Coronary artery (tissue), 2 donors: Measurements from ENCODE around the gene SPCS1.

ENCODE experiments used
- DNase-seq: peaks from one replicate; pipeline ENCODE4 v3.0.0-alpha.2; 2017; ENCODE audit warnings: low spot score
- H3K27ac ChIP-seq, 2 donors: fragments of 200-600 bp; sonication (generic); one replicate each; pipeline ENCODE4 v1.5.1; 2016 to 2019
- H3K4me3 ChIP-seq: fragments of 200-600 bp; sonication (generic); 2 replicates; pipeline ENCODE4 v1.5.1; 2016; ENCODE audit warnings: mild to moderate bottlenecking, moderate library complexity
- CTCF ChIP-seq: fragments of 200-600 bp; sonication (generic); IDR thresholded peaks from one replicate; pipeline ENCODE4 v1.5.1; 2019; ENCODE audit warnings: antibody characterized with exemption

SPCS1 gene

GRCh38 chr3:52731590-52731989 lies 25.7 kb downstream of the SPCS1 start:
- TF ChIP-seq CTCF, result no peak
- Histone ChIP-seq H3K27ac (no peak overlapping the region), H3K4me3 (no peak overlapping the region)
- DNase-seq, result no peak

DNA sequence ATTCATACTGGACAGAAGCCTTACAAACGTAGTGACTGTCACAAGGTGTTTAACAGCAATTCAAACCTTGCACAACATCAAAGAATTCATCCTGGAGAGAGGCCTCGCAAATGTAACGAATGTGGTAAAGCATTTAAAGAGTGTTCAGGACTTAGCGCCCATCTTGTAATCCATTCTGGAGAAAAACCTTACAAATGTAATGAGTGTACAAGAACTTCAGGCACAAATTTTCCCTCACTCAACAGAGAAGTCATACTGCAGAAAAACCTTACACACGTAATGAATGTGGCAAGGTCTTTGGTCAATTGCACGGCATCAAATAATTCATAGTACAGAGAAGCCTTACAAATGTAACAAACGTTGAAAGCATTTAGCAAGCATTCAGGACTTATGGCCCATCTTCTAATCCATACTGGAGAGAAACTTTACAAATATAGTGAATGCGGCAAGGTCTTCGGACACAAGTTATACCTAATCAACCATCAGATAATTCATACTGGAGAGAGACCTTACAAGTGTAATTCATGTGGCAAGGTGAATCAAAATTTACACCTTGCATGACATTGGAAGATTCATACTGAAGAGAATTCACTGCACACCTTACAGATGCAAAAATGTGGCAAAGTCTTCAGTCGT lies 27.5 kb downstream of the SPCS1 start:
- no peak for TF ChIP-seq CTCF
- no peak overlapping the region for H3K4me3 ChIP-seq
- H3K27ac ChIP-seq, result no peak overlapping the region
- DNase-seq, result no peak

DNA sequence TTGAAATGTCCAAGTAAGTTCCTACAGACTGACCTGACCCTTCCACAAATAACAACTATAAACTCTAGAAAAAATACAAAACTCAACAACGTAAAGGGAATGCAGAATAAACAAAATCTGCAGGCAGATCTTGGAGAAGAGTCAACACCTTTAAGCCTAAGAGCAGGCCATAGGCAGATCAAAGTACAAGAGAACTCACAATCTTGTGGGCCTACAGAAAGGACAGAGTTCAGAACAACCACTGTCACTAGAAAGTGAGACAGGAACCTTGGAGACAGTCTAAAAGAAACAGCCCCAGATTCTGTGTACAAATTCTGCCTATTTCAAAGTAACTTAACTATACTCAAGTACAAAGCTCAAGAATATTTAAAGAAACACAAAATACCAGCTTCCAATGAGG lies 33.8 kb downstream of the SPCS1 start:
- no peak overlapping the region for H3K4me3 ChIP-seq

GRCh38 chr3:52742418-52743041 lies 36.6 kb downstream of the SPCS1 start:
- DNase-seq, result no peak
- TF ChIP-seq CTCF, result peak; percentile 53
- no peak overlapping the region for H3K27ac ChIP-seq
- H3K4me3 ChIP-seq, result no peak overlapping the region

More for the DNA sequence above, 33.8 kb downstream of the SPCS1 start:
- DNase-seq, result no peak
- no peak overlapping the region for H3K27ac ChIP-seq
- no peak for TF ChIP-seq CTCF

- TF ChIP-seq CTCF, result no peak
Observed at GRCh38 chr3:52743152-52743551, 37.2 kb downstream of the SPCS1 start.

DNA sequence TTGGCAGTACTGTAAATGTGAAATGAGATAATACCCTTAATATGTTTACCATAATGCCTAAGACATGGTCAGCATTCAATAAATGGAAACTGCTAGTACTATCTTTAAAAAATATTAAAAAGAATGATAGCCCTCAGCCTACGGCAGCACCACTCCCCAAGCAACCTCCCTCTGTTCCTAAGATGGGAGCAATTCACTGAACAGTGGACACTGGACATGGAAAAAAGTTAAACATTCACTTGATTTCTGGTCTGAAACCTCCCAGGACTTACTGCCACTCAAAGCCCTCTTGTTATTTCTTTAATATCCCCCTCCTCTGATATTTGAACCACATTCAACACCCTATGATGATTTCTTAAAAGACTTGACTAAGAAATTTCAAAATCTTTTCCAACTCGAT lies 37.8 kb downstream of the SPCS1 start:
- no peak overlapping the region for H3K27ac ChIP-seq
- TF ChIP-seq CTCF, result no peak
- no peak for DNase-seq

More at GRCh38 chr3:52743152-52743551, 37.2 kb downstream of the SPCS1 start:
- no peak for DNase-seq
- no peak overlapping the region for H3K27ac ChIP-seq
- no peak overlapping the region for H3K4me3 ChIP-seq

GRCh38 chr3:52752045-52752660 lies 46.2 kb downstream of the SPCS1 start:
- H3K27ac ChIP-seq, result no peak overlapping the region
- DNase-seq, result no peak
- TF ChIP-seq CTCF, result no peak
- H3K4me3 ChIP-seq, result no peak overlapping the region

More for the DNA sequence above, 37.8 kb downstream of the SPCS1 start:
- H3K4me3 ChIP-seq, result no peak overlapping the region
